ENCODE measurements around the gene ARFGAP1.

DNA sequence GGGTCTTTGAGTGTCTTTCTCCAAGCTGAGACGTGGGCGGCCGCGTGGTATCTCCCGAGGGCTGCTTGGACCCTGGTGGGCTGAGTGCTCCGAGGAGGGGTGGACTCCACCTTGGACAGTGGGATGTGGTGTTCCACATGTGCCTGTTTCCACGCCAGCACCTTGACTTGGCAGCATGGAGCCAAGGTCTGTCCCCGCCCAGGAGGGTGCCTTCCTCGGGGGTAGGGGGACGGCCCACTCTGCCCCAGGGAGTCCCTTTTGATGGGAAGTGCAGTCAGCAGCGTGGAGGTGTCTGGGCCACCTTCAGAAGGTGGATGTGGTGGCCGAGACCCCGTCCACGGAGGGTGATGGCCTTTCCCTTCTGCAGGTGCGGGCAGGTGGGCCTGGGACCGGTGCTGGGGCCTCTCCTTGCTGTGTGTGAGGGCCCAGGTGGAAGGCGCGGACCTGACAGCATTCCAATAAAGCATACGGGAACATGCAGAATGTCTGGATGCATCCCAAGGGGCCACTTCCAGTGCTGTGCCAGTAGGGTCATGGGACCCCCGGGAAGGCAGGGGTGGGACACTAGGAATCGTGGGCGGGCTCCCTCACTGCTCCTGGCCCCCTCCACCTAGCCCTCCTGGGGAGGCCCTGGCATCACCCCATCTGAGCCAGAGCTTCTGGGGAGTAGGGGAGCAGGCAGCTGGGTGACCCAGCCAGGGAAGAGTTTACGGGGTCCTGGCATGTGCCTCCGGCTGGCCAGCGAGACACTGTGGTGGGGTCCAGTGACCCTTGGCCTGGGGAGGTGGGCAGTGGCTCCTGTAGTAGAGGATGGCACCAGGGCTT lies 16.9 kb downstream of the ARFGAP1 start:
- no peak for TF ChIP-seq POLR2A (IDR thresholded peaks at IDR 0.05; ENCODE audit: low read length)
- TF ChIP-seq, protein P1, sequence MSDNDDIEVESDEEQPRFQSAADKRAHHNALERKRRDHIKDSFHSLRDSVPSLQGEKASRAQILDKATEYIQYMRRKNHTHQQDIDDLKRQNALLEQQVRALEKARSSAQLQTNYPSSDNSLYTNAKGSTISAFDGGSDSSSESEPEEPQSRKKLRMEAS (IDR thresholded peaks at IDR 0.05) = no peak
- TF ChIP-seq RAD21 (conservative IDR thresholded peaks at IDR 0.05 in 1 of 2, IDR thresholded peaks at IDR 0.05 in 1 of 2) = no peak
- TF ChIP-seq, protein P2, sequence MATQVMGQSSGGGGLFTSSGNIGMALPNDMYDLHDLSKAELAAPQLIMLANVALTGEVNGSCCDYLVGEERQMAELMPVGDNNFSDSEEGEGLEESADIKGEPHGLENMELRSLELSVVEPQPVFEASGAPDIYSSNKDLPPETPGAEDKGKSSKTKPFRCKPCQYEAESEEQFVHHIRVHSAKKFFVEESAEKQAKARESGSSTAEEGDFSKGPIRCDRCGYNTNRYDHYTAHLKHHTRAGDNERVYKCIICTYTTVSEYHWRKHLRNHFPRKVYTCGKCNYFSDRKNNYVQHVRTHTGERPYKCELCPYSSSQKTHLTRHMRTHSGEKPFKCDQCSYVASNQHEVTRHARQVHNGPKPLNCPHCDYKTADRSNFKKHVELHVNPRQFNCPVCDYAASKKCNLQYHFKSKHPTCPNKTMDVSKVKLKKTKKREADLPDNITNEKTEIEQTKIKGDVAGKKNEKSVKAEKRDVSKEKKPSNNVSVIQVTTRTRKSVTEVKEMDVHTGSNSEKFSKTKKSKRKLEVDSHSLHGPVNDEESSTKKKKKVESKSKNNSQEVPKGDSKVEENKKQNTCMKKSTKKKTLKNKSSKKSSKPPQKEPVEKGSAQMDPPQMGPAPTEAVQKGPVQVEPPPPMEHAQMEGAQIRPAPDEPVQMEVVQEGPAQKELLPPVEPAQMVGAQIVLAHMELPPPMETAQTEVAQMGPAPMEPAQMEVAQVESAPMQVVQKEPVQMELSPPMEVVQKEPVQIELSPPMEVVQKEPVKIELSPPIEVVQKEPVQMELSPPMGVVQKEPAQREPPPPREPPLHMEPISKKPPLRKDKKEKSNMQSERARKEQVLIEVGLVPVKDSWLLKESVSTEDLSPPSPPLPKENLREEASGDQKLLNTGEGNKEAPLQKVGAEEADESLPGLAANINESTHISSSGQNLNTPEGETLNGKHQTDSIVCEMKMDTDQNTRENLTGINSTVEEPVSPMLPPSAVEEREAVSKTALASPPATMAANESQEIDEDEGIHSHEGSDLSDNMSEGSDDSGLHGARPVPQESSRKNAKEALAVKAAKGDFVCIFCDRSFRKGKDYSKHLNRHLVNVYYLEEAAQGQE (IDR thresholded peaks at IDR 0.05) = no peak
- TF ChIP-seq, protein P3, sequence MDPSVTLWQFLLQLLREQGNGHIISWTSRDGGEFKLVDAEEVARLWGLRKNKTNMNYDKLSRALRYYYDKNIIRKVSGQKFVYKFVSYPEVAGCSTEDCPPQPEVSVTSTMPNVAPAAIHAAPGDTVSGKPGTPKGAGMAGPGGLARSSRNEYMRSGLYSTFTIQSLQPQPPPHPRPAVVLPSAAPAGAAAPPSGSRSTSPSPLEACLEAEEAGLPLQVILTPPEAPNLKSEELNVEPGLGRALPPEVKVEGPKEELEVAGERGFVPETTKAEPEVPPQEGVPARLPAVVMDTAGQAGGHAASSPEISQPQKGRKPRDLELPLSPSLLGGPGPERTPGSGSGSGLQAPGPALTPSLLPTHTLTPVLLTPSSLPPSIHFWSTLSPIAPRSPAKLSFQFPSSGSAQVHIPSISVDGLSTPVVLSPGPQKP (IDR thresholded peaks at IDR 0.05; ENCODE audit: low read depth, low read length) = no peak
- TF ChIP-seq CTCF (IDR thresholded peaks at IDR 0.05) = no peak
- no peak for TF ChIP-seq RCOR1 (IDR thresholded peaks at IDR 0.05; ENCODE audit: low read depth, low read length)
- no peak for TF ChIP-seq MAFK (IDR thresholded peaks at IDR 0.05; ENCODE audit: partially characterized antibody)
- TF ChIP-seq CBX2 (IDR thresholded peaks at IDR 0.05; ENCODE audit: borderline replicate concordance, low read depth) = no peak
- no peak for TF ChIP-seq JUNB (IDR thresholded peaks at IDR 0.05)
- no peak for TF ChIP-seq RNF2 (IDR thresholded peaks at IDR 0.05; ENCODE audit: borderline replicate concordance, low read depth)
- no peak for TF ChIP-seq POLR2AphosphoS2 (conservative IDR thresholded peaks at IDR 0.05; ENCODE audit: low read length)
- no peak for TF ChIP-seq EP300 (IDR thresholded peaks at IDR 0.05)
